Gastroesophageal sphincter (tissue), 4 donors: ENCODE data around the gene CNTNAP2. TPM values are rescaled to one million over a fixed set of nuclear protein-coding genes. Genes with fewer than 3 reads are reported as not detected.

Experiments
- ATAC-seq: fragments of 150-250 bp; one replicate; pipeline ENCODE4 v1.9.1; 2016; ENCODE audit warnings: mild to moderate bottlenecking, moderate library complexity
- H3K27ac ChIP-seq, 4 donors: fragments of 200-600 bp; sonication (generic) in 3 of 4; 1 replicate in 3 of 4; 2 replicates in 1 of 4; pipeline ENCODE4 v1.5.1; 2016 to 2019
- H3K27me3 ChIP-seq: fragments of 200-600 bp; sonication (generic); one replicate; pipeline ENCODE4 v1.5.1; 2019
- H3K36me3 ChIP-seq, 2 donors: fragments of 200-600 bp; sonication (generic); one replicate each; pipeline ENCODE4 v1.5.1; 2019; ENCODE audit warnings: control low read depth in 1 of 2
- H3K4me1 ChIP-seq, 3 donors: fragments of 200-600 bp; sonication (generic); 1 replicate in 2 of 3; 2 replicates in 1 of 3; pipeline ENCODE4 v1.5.1; 2016 to 2019; ENCODE audit warnings: control low read depth in 2 of 3
- H3K4me3 ChIP-seq, 2 donors: fragments of 200-600 bp; sonication (generic); one replicate each; pipeline ENCODE4 v1.5.1; 2019; ENCODE audit warnings: mild to moderate bottlenecking in 1 of 2, moderate library complexity in 1 of 2
- H3K9me3 ChIP-seq, 3 donors: fragments of 200-600 bp; sonication (generic); one replicate each; pipeline ENCODE4 v1.5.1; 2017 to 2019; ENCODE audit warnings: control low read depth in 2 of 3
- EP300 ChIP-seq: sonication (generic); formaldehyde crosslinking; IDR thresholded peaks from one replicate; pipeline ENCODE4 v1.6.1; 2017; ENCODE audit warnings: antibody characterized with exemption, mild to moderate bottlenecking
- POLR2A ChIP-seq, 2 donors: fragments of 450-650 bp; IDR thresholded peaks; one replicate each; pipeline ENCODE4 v1.6.1; 2017; ENCODE audit warnings: antibody characterized with exemption in 2 of 2, mild to moderate bottlenecking in 2 of 2, moderate library complexity in 1 of 2
- POLR2AphosphoS5 ChIP-seq: sonication (generic); formaldehyde crosslinking; IDR thresholded peaks from one replicate; pipeline ENCODE4 v1.6.1; 2017; ENCODE audit warnings: antibody characterized with exemption
- WGBS, 2 donors: methylation state at CpG; one replicate each; pipeline ENCODE4 v1.1.5; 2018; ENCODE audit warnings: low coverage in 1 of 2; 5-methylcytosine and 5-hydroxymethylcytosine counted together
- total RNA-seq, 4 donors: library from RNA; depleted of rRNA; stranded (reverse); fragments of >200 nt; gene quantifications; one replicate each; pipeline ENCODE4 v1.1.0, GENCODE V29; 2016
- TF ChIP-seq, protein P1 (sequence below), 4 experiments: fragments of 200-600 bp in 2 of 4; fragments of 450-650 bp in 2 of 4; sonication (generic) in 1 of 4; IDR thresholded peaks; one replicate each; pipeline ENCODE4 v1.5.1; 2017 to 2019; ENCODE audit warnings: antibody characterized with exemption in 4 of 4, mild to moderate bottlenecking in 2 of 4, moderate library complexity in 2 of 4

CNTNAP2 gene
- total RNA-seq, 4 donors from 2014 or later, result 1.5 to 8.9 (median 3.2) TPM

- Histone ChIP-seq H3K4me3 (no peak overlapping the region), H3K27me3 (no peaks in the 10 kb centered on the region), H3K9me3 (no peaks in the 10 kb centered on the region), H3K36me3 (no peaks in the 10 kb centered on the region), H3K4me1 (no peaks in the 10 kb centered on the region), H3K27ac (no peak overlapping the region)
- ATAC-seq, result no peak
- WGBS, 2 donors, result 75 to 85% methylated on average over 8 of the region's 8 CpGs
- TF ChIP-seq, protein P1, sequence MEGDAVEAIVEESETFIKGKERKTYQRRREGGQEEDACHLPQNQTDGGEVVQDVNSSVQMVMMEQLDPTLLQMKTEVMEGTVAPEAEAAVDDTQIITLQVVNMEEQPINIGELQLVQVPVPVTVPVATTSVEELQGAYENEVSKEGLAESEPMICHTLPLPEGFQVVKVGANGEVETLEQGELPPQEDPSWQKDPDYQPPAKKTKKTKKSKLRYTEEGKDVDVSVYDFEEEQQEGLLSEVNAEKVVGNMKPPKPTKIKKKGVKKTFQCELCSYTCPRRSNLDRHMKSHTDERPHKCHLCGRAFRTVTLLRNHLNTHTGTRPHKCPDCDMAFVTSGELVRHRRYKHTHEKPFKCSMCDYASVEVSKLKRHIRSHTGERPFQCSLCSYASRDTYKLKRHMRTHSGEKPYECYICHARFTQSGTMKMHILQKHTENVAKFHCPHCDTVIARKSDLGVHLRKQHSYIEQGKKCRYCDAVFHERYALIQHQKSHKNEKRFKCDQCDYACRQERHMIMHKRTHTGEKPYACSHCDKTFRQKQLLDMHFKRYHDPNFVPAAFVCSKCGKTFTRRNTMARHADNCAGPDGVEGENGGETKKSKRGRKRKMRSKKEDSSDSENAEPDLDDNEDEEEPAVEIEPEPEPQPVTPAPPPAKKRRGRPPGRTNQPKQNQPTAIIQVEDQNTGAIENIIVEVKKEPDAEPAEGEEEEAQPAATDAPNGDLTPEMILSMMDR (IDR thresholded peaks at IDR 0.05), result no peak
- TF ChIP-seq EP300, result no peak
- TF ChIP-seq POLR2AphosphoS5, result no peak
- no peak for TF ChIP-seq POLR2A (IDR thresholded peaks at IDR 0.05)
These were observed 1455.0 kb downstream of the CNTNAP2 start for GRCh38 chr7:147571436-147572185.

- 83 to 97% methylated on average over 3 of the region's 3 CpGs for WGBS, 2 donors
These were observed 1461.6 kb downstream of the CNTNAP2 start for GRCh38 chr7:147578196-147578595.

DNA sequence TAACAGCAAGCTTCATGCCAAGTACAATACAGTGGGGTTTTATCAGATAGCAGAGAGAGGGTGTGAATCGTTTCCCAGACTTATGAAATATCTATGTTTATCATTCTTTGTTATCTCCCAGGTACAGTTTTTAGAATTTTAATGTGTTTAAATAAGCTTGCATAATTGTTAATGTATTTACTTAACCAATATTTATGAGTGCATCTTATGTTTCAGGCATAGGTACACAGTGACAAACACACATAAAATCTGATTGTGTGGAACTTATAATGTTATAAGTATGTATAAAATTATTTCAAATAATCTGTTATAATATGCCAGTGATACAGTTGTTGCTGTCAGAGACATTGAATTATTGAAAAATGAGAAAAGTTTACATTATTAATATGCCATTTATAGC is 1462.5 kb downstream of the CNTNAP2 start:
- Histone ChIP-seq H3K9me3 (no peaks in the 10 kb centered on the region), H3K27ac (no peak overlapping the region), H3K36me3 (no peaks in the 10 kb centered on the region), H3K4me1 (no peaks in the 10 kb centered on the region), H3K4me3 (no peak overlapping the region), H3K27me3 (no peaks in the 10 kb centered on the region)
- 48 to 78% methylated on average over 1 of the region's 1 CpG for WGBS, 2 donors
- ATAC-seq, result no peak
- TF ChIP-seq, protein P1 (IDR thresholded peaks at IDR 0.05), result no peak
- TF ChIP-seq POLR2AphosphoS5 (no peak), POLR2A (IDR thresholded peaks at IDR 0.05) (no peak), EP300 (no peak)

More at GRCh38 chr7:147578196-147578595, 1461.6 kb downstream of the CNTNAP2 start:
- no peaks in the 10 kb centered on the region for H3K9me3 ChIP-seq
- ATAC-seq, result no peak
- TF ChIP-seq, protein P1 (IDR thresholded peaks at IDR 0.05), result no peak
- TF ChIP-seq EP300 (no peak), POLR2A (IDR thresholded peaks at IDR 0.05) (no peak)
- H3K4me3 ChIP-seq, result no peak overlapping the region
- no peak overlapping the region for H3K27ac ChIP-seq
- no peaks in the 10 kb centered on the region for H3K36me3 ChIP-seq
- H3K4me1 ChIP-seq, result no peaks in the 10 kb centered on the region
- no peaks in the 10 kb centered on the region for H3K27me3 ChIP-seq

- Histone ChIP-seq H3K9me3 (no peaks in the 10 kb centered on the region), H3K4me3 (no peak overlapping the region), H3K36me3 (no peaks in the 10 kb centered on the region), H3K4me1 (no peaks in the 10 kb centered on the region), H3K27ac (no peak overlapping the region), H3K27me3 (no peaks in the 10 kb centered on the region)
- ATAC-seq, result no peak
- 40 to 76% methylated on average over 2 to 3 of the region's 5 CpGs for WGBS, 2 donors
- TF ChIP-seq POLR2AphosphoS5 (no peak), EP300 (no peak), POLR2A (IDR thresholded peaks at IDR 0.05) (no peak)
- TF ChIP-seq, protein P1 (IDR thresholded peaks at IDR 0.05), result no peak
These were observed 1468.2 kb downstream of the CNTNAP2 start for GRCh38 chr7:147584771-147585193.

DNA sequence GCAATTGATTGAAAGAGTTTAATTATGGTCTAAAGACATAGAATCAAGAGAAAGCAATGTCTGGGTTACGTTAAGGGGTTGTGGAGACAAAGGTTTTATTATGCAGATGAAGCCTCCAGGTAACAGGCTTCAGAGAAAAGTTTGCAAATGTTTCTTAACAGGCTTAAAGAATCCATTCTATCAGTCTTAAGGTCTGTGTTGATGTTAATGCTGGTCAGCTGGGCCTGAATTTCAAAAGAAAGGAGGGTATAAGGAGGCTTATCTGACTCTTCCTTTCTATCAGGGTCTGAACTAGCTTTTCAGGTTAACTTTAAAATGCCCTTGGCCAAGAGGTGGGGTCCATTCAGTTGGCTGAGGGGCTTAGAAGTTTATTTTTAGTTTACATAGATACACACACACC is 1469.5 kb downstream of the CNTNAP2 start:
- TF ChIP-seq EP300 (no peak), POLR2AphosphoS5 (no peak), POLR2A (IDR thresholded peaks at IDR 0.05) (no peak)
- TF ChIP-seq, protein P1 (IDR thresholded peaks at IDR 0.05), result no peak
- 0 to 89% methylated on average over 1 of the region's 1 CpG for WGBS, 2 donors

More for the DNA sequence above, 1469.5 kb downstream of the CNTNAP2 start:
- no peak for ATAC-seq
- Histone ChIP-seq H3K27ac (no peak overlapping the region), H3K4me3 (no peak overlapping the region), H3K9me3 (no peaks in the 10 kb centered on the region), H3K27me3 (no peaks in the 10 kb centered on the region), H3K36me3 (no peaks in the 10 kb centered on the region), H3K4me1 (no peaks in the 10 kb centered on the region)
